Tibial artery (tissue), 4 donors: ENCODE results near the gene LCMT1.

Experiments used
- DNase-seq, 2 donors: peaks; one replicate each; pipeline ENCODE4 v3.0.0-alpha.2; 2019
- H3K27ac ChIP-seq, 2 donors: fragments of 200-600 bp; sonication (generic) in 1 of 2; 1 replicate in 1 of 2; 2 replicates in 1 of 2; pipeline ENCODE4 v1.5.1; 2018 to 2019; ENCODE audit warnings: mild to moderate bottlenecking in 1 of 2
- H3K27me3 ChIP-seq, 2 donors: fragments of 200-600 bp; sonication (generic) in 1 of 2; one replicate each; pipeline versions ENCODE4 v1.5.1 to v1.6.0; 2016 to 2019
- H3K36me3 ChIP-seq, 3 donors: fragments of 200-600 bp; sonication (generic) in 2 of 3; one replicate each; pipeline ENCODE4 v1.5.1; 2016 to 2019; ENCODE audit warnings: mild to moderate bottlenecking in 2 of 3
- H3K4me1 ChIP-seq, 4 donors: fragments of 200-600 bp; sonication (generic) in 2 of 4; 1 replicate in 3 of 4; 2 replicates in 1 of 4; pipeline ENCODE4 v1.5.1; 2016 to 2019
- H3K4me3 ChIP-seq, 2 donors: fragments of 200-600 bp; sonication (generic) in 1 of 2; 1 replicate in 1 of 2; 2 replicates in 1 of 2; pipeline ENCODE4 v1.5.1; 2018 to 2019; ENCODE audit warnings: mild to moderate bottlenecking in 2 of 2
- H3K9me3 ChIP-seq, 3 donors: fragments of 200-600 bp; sonication (generic) in 1 of 3; one replicate each; pipeline ENCODE4 v1.5.1; 2016 to 2019
- intact Hi-C: fragments of 100-400 bp; cut with DNase I; formaldehyde crosslinking; loops from one replicate; pipeline ENCODE4 v1.15.0; 2023; ENCODE audit warnings: low total_unique reads
- TF ChIP-seq, protein P1 (sequence below), 2 experiments: fragments of 200-600 bp in 1 of 2; fragments of 450-650 bp in 1 of 2; IDR thresholded peaks; one replicate each; pipeline ENCODE4 v1.5.1; 2017 to 2019; ENCODE audit warnings: antibody characterized with exemption in 2 of 2, mild to moderate bottlenecking in 1 of 2, moderate library complexity in 1 of 2

LCMT1 gene

DNA sequence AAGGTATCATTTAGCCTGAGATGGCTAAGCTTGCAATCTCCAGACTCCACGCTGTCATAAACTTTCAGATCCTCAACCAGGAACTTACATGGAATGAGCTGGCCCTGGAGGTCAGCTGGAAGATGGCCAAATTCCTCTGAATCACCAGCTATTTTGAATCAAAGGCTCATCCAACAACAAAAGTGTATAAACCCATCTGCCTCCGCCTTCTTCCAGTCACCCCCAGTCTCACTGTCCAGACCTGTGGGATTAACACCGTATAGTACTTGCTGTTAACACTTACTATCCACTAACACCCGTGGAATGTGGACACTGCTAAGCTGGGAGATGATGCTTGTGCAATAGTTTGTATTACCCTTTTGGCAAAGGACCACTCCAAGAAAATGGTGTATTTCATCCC, 1.9 kb upstream of the LCMT1 start:
- H3K4me1 ChIP-seq = peaks cover 0 to 50% (median 37%) of the 10 kb centered on the region in 4 donors
- H3K27ac ChIP-seq = peak overlapping the region in 1 of 2 donors; percentile 15
- no peaks in the 10 kb centered on the region for H3K27me3 ChIP-seq
- DNase-seq = peak in 1 of 2 donors; percentile 51
- intact Hi-C loops = loop anchor here (5.0 to 10.0 kb wide), 2 partner anchors 42 to 145 kb away; partner anchors contain the start of gene ZKSCAN2
- no peak overlapping the region for H3K4me3 ChIP-seq
- TF ChIP-seq, protein P1, sequence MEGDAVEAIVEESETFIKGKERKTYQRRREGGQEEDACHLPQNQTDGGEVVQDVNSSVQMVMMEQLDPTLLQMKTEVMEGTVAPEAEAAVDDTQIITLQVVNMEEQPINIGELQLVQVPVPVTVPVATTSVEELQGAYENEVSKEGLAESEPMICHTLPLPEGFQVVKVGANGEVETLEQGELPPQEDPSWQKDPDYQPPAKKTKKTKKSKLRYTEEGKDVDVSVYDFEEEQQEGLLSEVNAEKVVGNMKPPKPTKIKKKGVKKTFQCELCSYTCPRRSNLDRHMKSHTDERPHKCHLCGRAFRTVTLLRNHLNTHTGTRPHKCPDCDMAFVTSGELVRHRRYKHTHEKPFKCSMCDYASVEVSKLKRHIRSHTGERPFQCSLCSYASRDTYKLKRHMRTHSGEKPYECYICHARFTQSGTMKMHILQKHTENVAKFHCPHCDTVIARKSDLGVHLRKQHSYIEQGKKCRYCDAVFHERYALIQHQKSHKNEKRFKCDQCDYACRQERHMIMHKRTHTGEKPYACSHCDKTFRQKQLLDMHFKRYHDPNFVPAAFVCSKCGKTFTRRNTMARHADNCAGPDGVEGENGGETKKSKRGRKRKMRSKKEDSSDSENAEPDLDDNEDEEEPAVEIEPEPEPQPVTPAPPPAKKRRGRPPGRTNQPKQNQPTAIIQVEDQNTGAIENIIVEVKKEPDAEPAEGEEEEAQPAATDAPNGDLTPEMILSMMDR (IDR thresholded peaks at IDR 0.05) = no peak
- H3K36me3 ChIP-seq = peaks cover 0 to under 1% (median 0%) of the 10 kb centered on the region in 3 donors
- H3K9me3 ChIP-seq = no peaks in the 10 kb centered on the region

DNA sequence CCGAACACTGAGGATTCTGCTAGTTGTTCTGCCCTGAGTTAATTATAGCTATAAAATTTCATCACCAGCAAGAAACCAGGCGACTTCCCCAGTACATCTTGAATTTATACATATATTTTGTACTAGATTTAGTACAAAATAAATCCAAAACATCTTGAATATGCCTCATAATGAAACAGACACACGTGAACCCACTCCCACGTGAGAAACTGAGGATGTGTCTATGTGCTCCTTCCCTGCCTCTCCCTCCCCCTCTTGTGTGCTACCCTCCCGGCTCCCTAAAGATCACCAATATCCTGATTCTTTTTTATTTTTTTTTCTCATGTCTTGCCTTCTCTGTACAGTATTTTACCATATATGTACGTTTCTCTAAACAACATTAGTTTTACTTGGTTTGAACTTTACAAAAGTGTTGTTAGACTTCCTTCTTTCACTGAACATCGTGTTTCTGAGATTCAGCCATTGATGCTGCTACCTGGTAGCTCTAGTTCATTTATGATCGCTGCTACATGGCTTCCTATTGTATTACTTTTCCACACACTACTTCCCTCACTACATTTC, 1.1 kb upstream of the LCMT1 start:
- Histone ChIP-seq H3K27me3 (no peaks in the 10 kb centered on the region), H3K36me3 (peaks cover 0 to 5% (median 0%) of the 10 kb centered on the region in 3 donors), H3K4me3 (peak overlapping the region; percentile 94 to 99), H3K9me3 (no peaks in the 10 kb centered on the region), H3K27ac (peak overlapping the region; percentile 80 to 86), H3K4me1 (peaks cover 0 to 50% (median 37%) of the 10 kb centered on the region in 4 donors)
- no peak for DNase-seq
- intact Hi-C loops = no loop called here
- TF ChIP-seq, protein P1 (IDR thresholded peaks at IDR 0.05) = no peak

DNA sequence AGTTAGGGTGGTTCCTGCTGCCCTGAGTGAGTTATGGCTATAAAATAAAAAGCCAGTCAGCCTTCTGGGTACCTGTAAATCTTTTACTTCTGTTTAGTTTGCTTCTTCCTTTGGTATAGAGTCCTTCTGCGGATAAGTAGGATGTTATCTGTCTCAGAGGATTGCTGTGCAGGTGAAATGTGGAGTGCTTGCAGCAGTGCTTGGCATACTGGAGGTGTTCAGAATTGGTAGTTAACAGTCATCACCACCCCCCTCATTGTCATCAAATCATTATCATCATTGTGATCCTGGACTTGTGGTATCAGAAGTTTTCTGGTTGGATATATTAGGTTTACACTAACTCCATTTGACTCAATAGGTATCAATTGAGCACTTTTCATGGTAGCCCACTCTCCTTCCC, 2.6 kb downstream of the LCMT1 start:
- intact Hi-C loops = no loop called here
- no peaks in the 10 kb centered on the region for H3K9me3 ChIP-seq
- no peak overlapping the region for H3K4me3 ChIP-seq
- H3K27me3 ChIP-seq = no peaks in the 10 kb centered on the region
- TF ChIP-seq, protein P1 (IDR thresholded peaks at IDR 0.05) = no peak
- H3K27ac ChIP-seq = no peak overlapping the region
- H3K4me1 ChIP-seq = peaks cover 0 to 37% (median 26%) of the 10 kb centered on the region in 4 donors
- peaks cover 0 to 30% (median 7%) of the 10 kb centered on the region in 3 donors for H3K36me3 ChIP-seq
- DNase-seq = no peak

DNA sequence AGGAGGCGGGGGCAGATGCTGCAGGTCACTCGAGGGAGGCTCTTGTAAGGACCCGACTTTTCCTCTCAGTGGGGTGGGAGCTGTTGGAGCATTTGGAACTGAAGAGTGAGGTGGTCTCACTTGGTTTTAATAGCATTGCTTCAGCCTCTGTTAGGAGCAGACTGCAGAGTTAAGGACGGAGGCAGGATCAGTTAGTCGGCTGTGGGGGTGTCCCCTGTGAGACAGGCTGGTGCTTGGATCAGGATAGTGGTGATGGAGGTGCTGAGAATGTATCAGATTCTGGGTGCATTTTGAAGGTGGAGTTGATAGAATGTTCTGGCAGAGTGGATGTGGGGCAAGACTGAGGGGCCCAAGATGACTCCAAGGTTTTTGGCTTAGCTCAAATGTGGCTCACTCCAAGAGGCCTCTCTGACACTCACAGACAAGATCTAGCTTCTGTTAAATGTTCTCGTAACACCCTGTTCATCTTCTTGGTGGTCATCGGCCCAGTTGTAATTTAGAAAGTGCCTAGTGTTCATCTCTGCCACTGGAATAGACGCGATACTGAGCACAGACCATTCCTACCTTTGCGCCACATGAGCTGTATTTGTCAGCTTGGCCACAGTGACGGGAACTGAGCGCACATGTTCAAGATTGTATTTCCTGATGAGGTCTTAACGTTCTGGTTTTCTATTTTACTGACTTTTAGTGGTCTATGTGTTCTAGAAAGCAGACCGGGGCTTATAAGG, 7.5 kb downstream of the LCMT1 start:
- no peak for DNase-seq
- Histone ChIP-seq H3K36me3 (peaks cover 0 to 31% (median 7%) of the 10 kb centered on the region in 3 donors), H3K4me3 (no peak overlapping the region), H3K9me3 (no peaks in the 10 kb centered on the region), H3K4me1 (no peaks in the 10 kb centered on the region), H3K27ac (no peak overlapping the region), H3K27me3 (no peaks in the 10 kb centered on the region)
- intact Hi-C loops = no loop called here
- TF ChIP-seq, protein P1 (IDR thresholded peaks at IDR 0.05) = no peak

DNA sequence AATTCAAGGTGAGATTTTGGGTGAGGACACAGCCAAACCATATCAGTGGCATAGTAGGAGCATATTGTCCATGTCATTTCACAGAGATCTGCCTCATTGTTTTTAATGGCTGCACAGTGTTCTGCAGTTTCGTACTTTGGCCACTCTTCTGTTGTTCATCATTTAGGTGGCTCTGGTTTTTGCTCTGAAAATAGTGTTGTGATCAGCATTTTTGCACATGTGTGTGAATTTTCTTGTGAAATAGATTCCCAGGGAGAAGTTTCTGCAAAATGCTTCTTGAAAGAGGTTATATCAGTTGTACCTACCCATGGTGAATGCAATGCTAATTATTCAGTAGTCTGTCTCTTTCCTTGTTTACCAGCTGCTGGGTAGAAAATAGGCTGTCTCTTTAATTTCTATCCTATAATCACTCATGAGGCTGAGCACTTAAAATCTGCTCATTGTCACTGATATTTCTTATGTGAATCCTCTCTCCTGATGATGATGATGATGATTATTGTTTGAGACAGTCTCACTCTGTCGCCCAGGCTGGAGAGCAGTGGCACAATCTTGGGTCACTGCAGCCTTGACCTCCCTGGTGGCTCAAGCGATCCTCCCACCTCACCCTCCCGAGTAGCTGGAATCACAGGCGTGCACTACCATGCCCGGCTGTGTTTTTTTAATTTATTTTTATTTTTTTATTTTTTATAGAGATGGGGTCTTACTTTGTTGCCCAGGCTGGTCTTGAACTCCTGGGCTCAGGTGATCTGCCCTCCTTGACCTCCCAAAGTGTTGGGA, 10.5 kb downstream of the LCMT1 start:
- no peak for DNase-seq
- TF ChIP-seq, protein P1 (IDR thresholded peaks at IDR 0.05) = no peak
- no peak overlapping the region for H3K27ac ChIP-seq
- no peaks in the 10 kb centered on the region for H3K4me1 ChIP-seq
- H3K36me3 ChIP-seq = peaks cover 0 to 29% (median 6%) of the 10 kb centered on the region in 3 donors
- no peaks in the 10 kb centered on the region for H3K9me3 ChIP-seq
- intact Hi-C loops = no loop called here
- no peak overlapping the region for H3K4me3 ChIP-seq
- no peaks in the 10 kb centered on the region for H3K27me3 ChIP-seq
